Spinal cord (tissue), 10 donors: ENCODE measurements around the gene OR1A2. TPM values are rescaled to one million over a fixed set of nuclear protein-coding genes. Genes with fewer than 3 reads are reported as not detected.
"Not testable (repeated sequence)": the region's sequence is repeated elsewhere in the genome, so short reads cannot be mapped to it uniquely, and the experiment has no call there.

Experiments
- DNase-seq, 6 donors: peaks; one replicate each; pipeline versions ENCODE4 v3.0.0 to v3.0.0-alpha.2; 2013 to 2015; ENCODE audit warnings: low spot score in 6 of 6, low read depth in 4 of 6
- H3K27ac ChIP-seq: one replicate; pipeline ENCODE4 v1.5.1; 2013; ENCODE audit warnings: low read depth, low read length, control low read depth
- H3K27me3 ChIP-seq: one replicate; pipeline ENCODE4 v1.6.1; 2013; ENCODE audit warnings: low read length; ENCODE audit not compliant: control insufficient read depth, insufficient read depth
- H3K36me3 ChIP-seq: one replicate; pipeline ENCODE4 v1.6.1; 2013; ENCODE audit warnings: low read length; ENCODE audit not compliant: control insufficient read depth, insufficient read depth
- H3K4me1 ChIP-seq: one replicate; pipeline ENCODE4 v1.6.1; 2013; ENCODE audit warnings: low read length; ENCODE audit not compliant: control insufficient read depth, insufficient read depth
- H3K4me3 ChIP-seq: one replicate; pipeline ENCODE4 v1.5.1; 2013; ENCODE audit warnings: low read depth, low read length, control low read depth
- H3K9me3 ChIP-seq: one replicate; pipeline ENCODE4 v1.6.1; 2013; ENCODE audit warnings: low read length; ENCODE audit not compliant: control insufficient read depth, insufficient read depth
- WGBS: methylation state at CpG from one replicate; pipeline ENCODE4 v1.1.5; 2013; ENCODE audit warnings: missing lambda C conversion rate; ENCODE audit not compliant: insufficient coverage; 5-methylcytosine and 5-hydroxymethylcytosine counted together
- long read RNA-seq, 4 donors: transcript quantifications; one replicate each; lab custom pipeline, GENCODE V29; 2026
- polyA plus RNA-seq, 2 donors: library from polyadenylated mRNA; unstranded; fragments of 120-200 nt; gene quantifications; one replicate each; pipeline ENCODE4 v1.2.1, GENCODE V29; 2013; ENCODE audit not compliant: insufficient read length in 2 of 2
- total RNA-seq, 2 donors: library from RNA; depleted of rRNA in 1 of 2; stranded (reverse); fragments of 120-200 nt in 1 of 2; fragments of >200 nt in 1 of 2; gene quantifications; one replicate each; pipeline versions ENCODE4 v1.2.3 to v1.2.4, GENCODE V29; 2013 to 2014
- donor health status: healthy.

OR1A2 gene
- total RNA-seq = not detected
- polyA plus RNA-seq = not detected
- long read RNA-seq, donor 1 = 0 reads
- long read RNA-seq, donor 2 = 0 reads
- long read RNA-seq, donor 3 = 0 reads
- long read RNA-seq, donor 4 = 0 reads

- H3K27ac ChIP-seq = no peak within 1 kb of the TSS
- no peaks in the 10 kb centered on the region for H3K9me3 ChIP-seq
- H3K4me1 ChIP-seq = no peaks in the 10 kb centered on the region
- no peak within 1 kb of the TSS for H3K4me3 ChIP-seq
- no peaks in the 10 kb centered on the region for H3K27me3 ChIP-seq
- WGBS = 63% methylated on average over 1 of the region's 4 CpGs
- DNase-seq = no peak
- no peaks in the 10 kb centered on the region for H3K36me3 ChIP-seq
Observed at GRCh38 chr17:3197219-3197618, at the start of gene OR1A2. TSS of gene OR1A2 (plus strand) at chr17:3197519. CDS start at chr17:3197519, 0 bp downstream.

GRCh38 chr17:3157218-3157617 lies 40.1 kb upstream of the OR1A2 start:
- Histone ChIP-seq H3K4me3 (no peak overlapping the region), H3K27me3 (no peaks in the 10 kb centered on the region), H3K36me3 (no peaks in the 10 kb centered on the region), H3K27ac (no peak overlapping the region), H3K4me1 (no peaks in the 10 kb centered on the region), H3K9me3 (no peaks in the 10 kb centered on the region)
- no CpG with 5 or more reads among the region's 1 CpG for WGBS
- no peak for DNase-seq

GRCh38 chr17:3167574-3167973 lies 29.7 kb upstream of the OR1A2 start:
- Histone ChIP-seq H3K27me3 (no peaks in the 10 kb centered on the region), H3K4me3 (no peak overlapping the region), H3K4me1 (no peaks in the 10 kb centered on the region), H3K9me3 (no peaks in the 10 kb centered on the region), H3K36me3 (no peaks in the 10 kb centered on the region), H3K27ac (no peak overlapping the region)
- 76% methylated on average over 2 of the region's 5 CpGs for WGBS
- DNase-seq = no peak

GRCh38 chr17:3189961-3190360 lies 7.4 kb upstream of the OR1A2 start:
- Histone ChIP-seq H3K36me3 (no peaks in the 10 kb centered on the region), H3K9me3 (no peaks in the 10 kb centered on the region), H3K4me3 (no peak overlapping the region), H3K27me3 (no peaks in the 10 kb centered on the region), H3K27ac (no peak overlapping the region), H3K4me1 (no peaks in the 10 kb centered on the region)
- DNase-seq = peak in 1 of 6 donors; percentile 14
- WGBS = 41% methylated on average over 2 of the region's 4 CpGs

GRCh38 chr17:3207367-3207766 lies 10.0 kb downstream of the OR1A2 start, which contains the start of gene OR1A1:
TSS of gene OR1A1 (plus strand) at chr17:3207667. CDS start at chr17:3215621, 7,954 bp downstream.
- no peaks in the 10 kb centered on the region for H3K27me3 ChIP-seq
- no peaks in the 10 kb centered on the region for H3K36me3 ChIP-seq
- H3K9me3 ChIP-seq = no peaks in the 10 kb centered on the region
- 78% methylated on average over 6 of the region's 7 CpGs for WGBS
- no peak for DNase-seq
- H3K27ac ChIP-seq = no peak within 1 kb of the TSS
- H3K4me1 ChIP-seq = no peaks in the 10 kb centered on the region
- no peak within 1 kb of the TSS for H3K4me3 ChIP-seq

- Histone ChIP-seq H3K4me3 (no peak overlapping the region), H3K27ac (no peak overlapping the region), H3K9me3 (no peaks in the 10 kb centered on the region), H3K36me3 (no peaks in the 10 kb centered on the region), H3K27me3 (no peaks in the 10 kb centered on the region), H3K4me1 (no peaks in the 10 kb centered on the region)
- WGBS = no CpG with 5 or more reads among the region's 6 CpGs
- DNase-seq = no peak
Observed at GRCh38 chr17:3208484-3208883, 11.2 kb downstream of the OR1A2 start.

GRCh38 chr17:3213001-3213400 lies 15.7 kb downstream of the OR1A2 start:
- WGBS = 92% methylated on average over 2 of the region's 3 CpGs
- H3K9me3 ChIP-seq = no peaks in the 10 kb centered on the region
- H3K4me3 ChIP-seq = no peak overlapping the region
- H3K27ac ChIP-seq = no peak overlapping the region
- H3K4me1 ChIP-seq = no peaks in the 10 kb centered on the region
- no peak for DNase-seq
- no peaks in the 10 kb centered on the region for H3K27me3 ChIP-seq
- no peaks in the 10 kb centered on the region for H3K36me3 ChIP-seq

- Histone ChIP-seq H3K4me3 (no peak overlapping the region), H3K36me3 (no peaks in the 10 kb centered on the region), H3K9me3 (no peaks in the 10 kb centered on the region), H3K27ac (no peak overlapping the region), H3K4me1 (no peaks in the 10 kb centered on the region), H3K27me3 (no peaks in the 10 kb centered on the region)
- peak in 1 of 6 donors; percentile 1 for DNase-seq
- WGBS = 60% methylated on average over 5 of the region's 6 CpGs
Observed at GRCh38 chr17:3213587-3213986, 16.3 kb downstream of the OR1A2 start.

- not testable (repeated sequence) for DNase-seq, H3K36me3 ChIP-seq, H3K4me1 ChIP-seq, H3K4me3 ChIP-seq, H3K9me3 ChIP-seq, H3K27ac ChIP-seq, H3K27me3 ChIP-seq
- WGBS = no CpG with 5 or more reads among the region's 3 CpGs
Observed at GRCh38 chr17:3219978-3220377, 22.7 kb downstream of the OR1A2 start.

- Histone ChIP-seq H3K27ac (no peak overlapping the region), H3K27me3 (no peaks in the 10 kb centered on the region), H3K4me3 (no peak overlapping the region), H3K36me3 (no peaks in the 10 kb centered on the region), H3K9me3 (no peaks in the 10 kb centered on the region), H3K4me1 (no peaks in the 10 kb centered on the region)
- WGBS = no CpG with 5 or more reads among the region's 2 CpGs
- DNase-seq = no peak
Observed at GRCh38 chr17:3221850-3222249, 24.5 kb downstream of the OR1A2 start.
